DOHH2 (cell line): Measurements from ENCODE around the gene SYNDIG1.

Source experiments
- H3F3A ChIP-seq: fragments of 200-600 bp; sonication (generic), shearing (Covaris generic); 2 replicates; pipeline ENCODE4 v1.6.0; 2016; ENCODE audit warnings: antibody characterized with exemption, mild to moderate bottlenecking; ENCODE audit not compliant: control insufficient read depth, insufficient read depth
- H3K27ac ChIP-seq: fragments of 200-600 bp; sonication (generic); 2 replicates; pipeline ENCODE4 v1.5.1; 2014; ENCODE audit warnings: low read depth, mild to moderate bottlenecking, low read length, moderate library complexity
- H3K27me3 ChIP-seq: fragments of 200-600 bp; sonication (generic); 2 replicates; pipeline ENCODE4 v1.6.1; 2014; ENCODE audit warnings: mild to moderate bottlenecking, low read length, mixed read lengths; ENCODE audit not compliant: control insufficient read depth
- H3K36me3 ChIP-seq: fragments of 200-600 bp; sonication (generic); 2 replicates; pipeline ENCODE4 v1.6.1; 2014; ENCODE audit warnings: mild to moderate bottlenecking, low read length, moderate library complexity, mixed read lengths; ENCODE audit not compliant: control insufficient read depth
- H3K4me1 ChIP-seq: fragments of 200-600 bp; sonication (generic); 2 replicates; pipeline ENCODE4 v1.6.1; 2014; ENCODE audit warnings: mild to moderate bottlenecking, low read length, mixed read lengths; ENCODE audit not compliant: control insufficient read depth
- H3K4me2 ChIP-seq: fragments of 200-600 bp; sonication (generic); 2 replicates; pipeline ENCODE4 v1.6.0; 2014; ENCODE audit warnings: mild to moderate bottlenecking, low read length, moderate library complexity
- H3K4me3 ChIP-seq: fragments of 200-600 bp; sonication (generic); 2 replicates; pipeline ENCODE4 v1.5.1; 2014; ENCODE audit warnings: mild to moderate bottlenecking, low read length, mixed read lengths
- H3K79me2 ChIP-seq: fragments of 200-600 bp; sonication (generic); 2 replicates; pipeline ENCODE4 v1.6.1; 2014; ENCODE audit warnings: mild to moderate bottlenecking, low read length, mixed read lengths; ENCODE audit not compliant: control insufficient read depth
- H3K9me2 ChIP-seq: fragments of 200-600 bp; sonication (generic); replicated peaks from 2 replicates; pipeline ENCODE4 v1.6.1; 2014; ENCODE audit warnings: mild to moderate bottlenecking, low read length, mixed read lengths; ENCODE audit not compliant: control insufficient read depth
- H3K9me3 ChIP-seq: fragments of 200-600 bp; sonication (generic); 2 replicates; pipeline ENCODE4 v1.6.1; 2014; ENCODE audit warnings: antibody characterized with exemption, low read length, mixed read lengths; ENCODE audit not compliant: control insufficient read depth, insufficient read depth
- H4K20me1 ChIP-seq: fragments of 200-600 bp; sonication (generic); 2 replicates; pipeline ENCODE4 v1.6.0; 2014; ENCODE audit warnings: low read depth, mild to moderate bottlenecking, antibody characterized with exemption, low read length, moderate library complexity; ENCODE audit not compliant: control insufficient read depth, insufficient read depth
- CTCF ChIP-seq: fragments of 200-600 bp; sonication (generic); IDR thresholded peaks from one replicate; pipeline ENCODE4 v1.5.1; 2014; ENCODE audit warnings: antibody characterized with exemption, mild to moderate bottlenecking, low read depth, low read length; ENCODE audit not compliant: poor library complexity, severe bottlenecking
- EZH2phosphoT487 ChIP-seq: fragments of 200-600 bp; sonication (generic); IDR thresholded peaks from 2 replicates; pipeline ENCODE4 v1.6.1; 2017; ENCODE audit warnings: borderline replicate concordance, mild to moderate bottlenecking, antibody characterized with exemption, low read length, moderate library complexity, mixed read lengths

SYNDIG1 gene

GRCh38 chr20:24456398-24456781, 13.0 kb upstream of the SYNDIG1 start:
- no peaks in the 10 kb centered on the region for H3K9me3 ChIP-seq
- no peak overlapping the region for H3K4me2 ChIP-seq
- no peak overlapping the region for H3K27ac ChIP-seq
- H4K20me1 ChIP-seq: no peaks in the 10 kb centered on the region
- H3K79me2 ChIP-seq: no peaks in the 10 kb centered on the region
- H3F3A ChIP-seq: no peaks in the 10 kb centered on the region
- H3K27me3 ChIP-seq: no peaks in the 10 kb centered on the region
- no peaks in the 10 kb centered on the region for H3K4me1 ChIP-seq
- H3K4me3 ChIP-seq: no peak overlapping the region
- H3K9me2 ChIP-seq: no peaks in the 10 kb centered on the region
- no peak for TF ChIP-seq CTCF
- no peak for TF ChIP-seq EZH2phosphoT487
- H3K36me3 ChIP-seq: no peaks in the 10 kb centered on the region

GRCh38 chr20:24458436-24458835, 11.0 kb upstream of the SYNDIG1 start:
- Histone ChIP-seq H3K9me3 (no peaks in the 10 kb centered on the region), H3K27me3 (no peaks in the 10 kb centered on the region), H3K4me3 (no peak overlapping the region), H3K4me1 (no peaks in the 10 kb centered on the region), H3K4me2 (no peak overlapping the region), H3K79me2 (no peaks in the 10 kb centered on the region), H3K36me3 (no peaks in the 10 kb centered on the region), H3K27ac (no peak overlapping the region), H3K9me2 (no peaks in the 10 kb centered on the region), H3F3A (no peaks in the 10 kb centered on the region), H4K20me1 (no peaks in the 10 kb centered on the region)
- TF ChIP-seq EZH2phosphoT487 (no peak), CTCF (no peak)

GRCh38 chr20:24459733-24460132, 9.7 kb upstream of the SYNDIG1 start:
- Histone ChIP-seq H3K36me3 (no peaks in the 10 kb centered on the region), H3K9me2 (no peaks in the 10 kb centered on the region), H3K4me2 (no peak overlapping the region), H3K79me2 (no peaks in the 10 kb centered on the region), H3K27ac (no peak overlapping the region), H3K9me3 (no peaks in the 10 kb centered on the region), H3K27me3 (no peaks in the 10 kb centered on the region), H3F3A (no peaks in the 10 kb centered on the region), H3K4me1 (no peaks in the 10 kb centered on the region), H4K20me1 (no peaks in the 10 kb centered on the region), H3K4me3 (no peak overlapping the region)
- TF ChIP-seq EZH2phosphoT487 (no peak), CTCF (no peak)

- no peaks in the 10 kb centered on the region for H3F3A ChIP-seq
- H3K4me1 ChIP-seq: no peaks in the 10 kb centered on the region
- H3K4me3 ChIP-seq: no peak overlapping the region
- TF ChIP-seq CTCF (no peak), EZH2phosphoT487 (no peak)
- no peaks in the 10 kb centered on the region for H3K36me3 ChIP-seq
- no peak overlapping the region for H3K27ac ChIP-seq
- H3K4me2 ChIP-seq: no peak overlapping the region
- no peaks in the 10 kb centered on the region for H3K9me2 ChIP-seq
- H4K20me1 ChIP-seq: no peaks in the 10 kb centered on the region
- no peaks in the 10 kb centered on the region for H3K9me3 ChIP-seq
- H3K79me2 ChIP-seq: no peaks in the 10 kb centered on the region
- no peaks in the 10 kb centered on the region for H3K27me3 ChIP-seq
Observed at GRCh38 chr20:24460712-24461111, 8.7 kb upstream of the SYNDIG1 start.
